SIG-M5 treated with dmso at 0.1 percent for 504 hours (cell line): ENCODE results near the gene MT1F.
"Not testable (repeated sequence)": the region's sequence is repeated elsewhere in the genome, so short reads cannot be mapped to it uniquely, and the experiment has no call there.

Source experiments
- DNase-seq: peaks from one replicate; lab custom pipeline; 2025; ENCODE audit not compliant: unreplicated experiment; lab: John Stamatoyannopoulos, UW

Gene MT1F

GRCh38 chr16:56643080-56643778 lies 14.5 kb upstream of the MT1F start:
- peak; percentile 54 for DNase-seq

GRCh38 chr16:56643833-56644232 lies 13.9 kb upstream of the MT1F start:
- DNase-seq = no peak

- DNase-seq = no peak
These were observed 12.4 kb upstream of the MT1F start for GRCh38 chr16:56645311-56645710.

GRCh38 chr16:56645838-56646237 lies 11.9 kb upstream of the MT1F start:
- no peak for DNase-seq

- DNase-seq = no peak
These were observed 9.9 kb upstream of the MT1F start for GRCh38 chr16:56647641-56648431.

- DNase-seq = no peak
These were observed 8.5 kb upstream of the MT1F start for GRCh38 chr16:56649271-56649670.

- DNase-seq = no peak
These were observed 7.9 kb upstream of the MT1F start for GRCh38 chr16:56649820-56650219.

- no peak for DNase-seq
These were observed 6.2 kb upstream of the MT1F start, which contains the start of gene MT1B for GRCh38 chr16:56651586-56651985. MT1B (plus strand) TSS chr16:56651886; CDS start chr16:56651954, 68 bp downstream.

- DNase-seq = no peak
These were observed 5.2 kb upstream of the MT1F start for GRCh38 chr16:56652600-56652999.

GRCh38 chr16:56653218-56653617 lies 4.5 kb upstream of the MT1F start:
- no peak for DNase-seq

- no peak for DNase-seq
These were observed 642 bp downstream of the MT1F start for GRCh38 chr16:56658327-56658875.

GRCh38 chr16:56662357-56663354 lies 4.9 kb downstream of the MT1F start:
- DNase-seq = no peak

GRCh38 chr16:56664506-56664905 lies 6.7 kb downstream of the MT1F start:
- no peak for DNase-seq

- not testable (repeated sequence) for DNase-seq
These were observed 7.8 kb downstream of the MT1F start for GRCh38 chr16:56665286-56666261.

GRCh38 chr16:56667581-56668571 lies 10.1 kb downstream of the MT1F start, which contains the start of gene MT1G:
MT1G (minus strand) TSS chr16:56668065; CDS start chr16:56667993, 72 bp downstream.
- DNase-seq = peak; percentile 73

- peak; percentile 19 for DNase-seq
These were observed 11.5 kb downstream of the MT1F start, which contains the start of gene MT1H for GRCh38 chr16:56669005-56669839. MT1H (plus strand) TSS chr16:56669814; CDS start chr16:56669885, 71 bp downstream.
